ENCODE measurements around the gene FAM170B.

- TF ChIP-seq EZH2phosphoT487 (IDR thresholded peaks at IDR 0.05; ENCODE audit: insufficient read depth, low read depth) = no peak
- TF ChIP-seq EZH2 (IDR thresholded peaks at IDR 0.05; ENCODE audit: insufficient read depth, poor library complexity, severe bottlenecking) = no peak
Observed at GRCh38 chr10:49115796-49116508, 17.9 kb downstream of the FAM170B start.
